ENCODE results near the gene HCLS1. TPM values are rescaled to one million over a fixed set of nuclear protein-coding genes. Genes with fewer than 3 reads are reported as not detected.

HCLS1 gene
- total RNA-seq, 2 experiments from 2014 or later = 316 to 318 TPM

- peaks cover 35% of the 10 kb centered on the region for H3K36me3 Mint-ChIP-seq
- no peaks in the 10 kb centered on the region for H3K27me3 Mint-ChIP-seq
- no peak overlapping the region for H3K4me3 Mint-ChIP-seq
- H3K9me3 Mint-ChIP-seq = no peaks in the 10 kb centered on the region
- ATAC-seq (ENCODE audit: low read depth) (no peak), DNase-seq (no peak)
- H3K27ac Mint-ChIP-seq = no peak overlapping the region
- POLR2A ChIA-PET = interaction anchor here (1.3 kb wide), 1 partner anchor 73 kb away, joined by 4 read pairs; the partner anchor contains the start of gene GOLGB1
- H3K4me1 Mint-ChIP-seq = no peaks in the 10 kb centered on the region
Observed at GRCh38 chr3:121677141-121677540, 16.4 kb upstream of the HCLS1 start.

GRCh38 chr3:121670676-121671075, 10.0 kb upstream of the HCLS1 start:
- Mint-ChIP-seq H3K4me1 (no peaks in the 10 kb centered on the region), H3K27me3 (no peaks in the 10 kb centered on the region), H3K4me3 (no peak overlapping the region), H3K36me3 (peaks cover 34% of the 10 kb centered on the region), H3K9me3 (no peaks in the 10 kb centered on the region), H3K27ac (no peak overlapping the region)
- DNase-seq (no peak), ATAC-seq (ENCODE audit: low read depth) (no peak)
- POLR2A ChIA-PET = no interaction called here

- no peak overlapping the region for H3K27ac Mint-ChIP-seq
- no peaks in the 10 kb centered on the region for H3K4me1 Mint-ChIP-seq
- peaks cover 48% of the 10 kb centered on the region for H3K36me3 Mint-ChIP-seq
Observed at GRCh38 chr3:121667333-121667732, 6.6 kb upstream of the HCLS1 start.

GRCh38 chr3:121665488-121665887, 4.8 kb upstream of the HCLS1 start:
- Mint-ChIP-seq H3K4me1 (peaks cover 10% of the 10 kb centered on the region), H3K4me3 (no peak overlapping the region), H3K36me3 (peaks cover 49% of the 10 kb centered on the region), H3K9me3 (no peaks in the 10 kb centered on the region), H3K27ac (no peak overlapping the region), H3K27me3 (no peaks in the 10 kb centered on the region)
- DNase-seq = no peak
- ATAC-seq (ENCODE audit: low read depth) = no peak
- POLR2A ChIA-PET = no interaction called here

More at GRCh38 chr3:121667333-121667732, 6.6 kb upstream of the HCLS1 start:
- Mint-ChIP-seq H3K9me3 (no peaks in the 10 kb centered on the region), H3K27me3 (no peaks in the 10 kb centered on the region), H3K4me3 (no peak overlapping the region)
- no peak for DNase-seq
- no peak for ATAC-seq (ENCODE audit: low read depth)
- POLR2A ChIA-PET = interaction anchor here (0.6 kb wide), 1 partner anchor 12 kb away, joined by 8 read pairs; no protein-coding TSS in a partner anchor

GRCh38 chr3:121663171-121663847, 2.6 kb upstream of the HCLS1 start:
- DNase-seq (no peak), ATAC-seq (ENCODE audit: low read depth) (no peak)
- no peak overlapping the region for H3K27ac Mint-ChIP-seq
- no peaks in the 10 kb centered on the region for H3K9me3 Mint-ChIP-seq
- H3K36me3 Mint-ChIP-seq = peaks cover 56% of the 10 kb centered on the region
- peaks cover 23% of the 10 kb centered on the region for H3K4me1 Mint-ChIP-seq
- H3K4me3 Mint-ChIP-seq = no peak overlapping the region
- POLR2A ChIA-PET = no interaction called here
- H3K27me3 Mint-ChIP-seq = no peaks in the 10 kb centered on the region

- Mint-ChIP-seq H3K27ac (peak overlapping the region; percentile 10), H3K27me3 (no peaks in the 10 kb centered on the region), H3K4me3 (no peak overlapping the region), H3K9me3 (no peaks in the 10 kb centered on the region), H3K4me1 (peaks cover 27% of the 10 kb centered on the region), H3K36me3 (peaks cover 62% of the 10 kb centered on the region)
- no peak for DNase-seq
- ATAC-seq (ENCODE audit: low read depth) = no peak
- POLR2A ChIA-PET = no interaction called here
Observed at GRCh38 chr3:121662742-121663141, 2.0 kb upstream of the HCLS1 start.

GRCh38 chr3:121661376-121661775, 673 bp upstream of the HCLS1 start:
- Mint-ChIP-seq H3K36me3 (peaks cover 65% of the 10 kb centered on the region), H3K4me1 (peaks cover 39% of the 10 kb centered on the region), H3K27me3 (no peaks in the 10 kb centered on the region), H3K4me3 (peak overlapping the region; percentile 96), H3K9me3 (no peaks in the 10 kb centered on the region), H3K27ac (peak overlapping the region; percentile 100)
- no peak for ATAC-seq (ENCODE audit: low read depth)
- POLR2A ChIA-PET = interaction anchor here (0.5 to 2.8 kb wide), 13 partner anchors 8 to 723 kb away, joined by 3 to 23 read pairs (median 4); partner anchors contain the start of genes FAM162A, GOLGB1 and POLQ
- DNase-seq = no peak

GRCh38 chr3:121659586-121659985, 1.1 kb downstream of the HCLS1 start:
- Mint-ChIP-seq H3K4me1 (peaks cover 46% of the 10 kb centered on the region), H3K36me3 (peaks cover 63% of the 10 kb centered on the region), H3K27me3 (no peaks in the 10 kb centered on the region), H3K9me3 (no peaks in the 10 kb centered on the region), H3K4me3 (peak overlapping the region; percentile 96), H3K27ac (peak overlapping the region; percentile 100)
- ATAC-seq (ENCODE audit: low read depth) = no peak
- DNase-seq = no peak
- POLR2A ChIA-PET = interaction anchor here (0.5 to 2.8 kb wide), 5 partner anchors 12 to 1436 kb away, joined by 3 to 23 read pairs (median 10); partner anchors contain the start of genes GOLGB1 and WDR5B

GRCh38 chr3:121658716-121659435, 1.8 kb downstream of the HCLS1 start:
- Mint-ChIP-seq H3K36me3 (peaks cover 61% of the 10 kb centered on the region), H3K27me3 (no peaks in the 10 kb centered on the region), H3K4me1 (peaks cover 52% of the 10 kb centered on the region), H3K27ac (peak overlapping the region; percentile 100), H3K9me3 (no peaks in the 10 kb centered on the region), H3K4me3 (peak overlapping the region; percentile 96)
- POLR2A ChIA-PET = interaction anchor here (2.0 to 2.8 kb wide), 3 partner anchors 11 to 757 kb away, joined by 5 to 23 read pairs (median 10); partner anchors contain the start of genes GOLGB1 and WDR5B
- ATAC-seq (ENCODE audit: low read depth) (no peak), DNase-seq (no peak)

GRCh38 chr3:121654493-121655385, 6.0 kb downstream of the HCLS1 start:
- Mint-ChIP-seq H3K4me1 (peaks cover 64% of the 10 kb centered on the region), H3K27ac (peak overlapping the region; percentile 74), H3K9me3 (no peaks in the 10 kb centered on the region), H3K4me3 (peak overlapping the region; percentile 26), H3K36me3 (peaks cover 76% of the 10 kb centered on the region), H3K27me3 (no peaks in the 10 kb centered on the region)
- ATAC-seq (ENCODE audit: low read depth) = peak; percentile 90
- DNase-seq = no peak
- POLR2A ChIA-PET = interaction anchor here (0.7 to 2.6 kb wide), 3 partner anchors 13 to 94 kb away, joined by 4 to 8 read pairs (median 8); partner anchors contain the start of gene GOLGB1

GRCh38 chr3:121651684-121652083, 9.0 kb downstream of the HCLS1 start:
- POLR2A ChIA-PET = interaction anchor here (1.5 kb wide), 1 partner anchor 9 kb away, joined by 6 read pairs; the partner anchor contains the start of gene HCLS1
- no peak overlapping the region for H3K27ac Mint-ChIP-seq
- H3K4me1 Mint-ChIP-seq = peaks cover 46% of the 10 kb centered on the region
- no peaks in the 10 kb centered on the region for H3K27me3 Mint-ChIP-seq
- H3K36me3 Mint-ChIP-seq = peaks cover 64% of the 10 kb centered on the region
- ATAC-seq (ENCODE audit: low read depth) = no peak
- H3K9me3 Mint-ChIP-seq = no peaks in the 10 kb centered on the region
- no peak for DNase-seq
- H3K4me3 Mint-ChIP-seq = no peak overlapping the region

- no peaks in the 10 kb centered on the region for H3K9me3 Mint-ChIP-seq
- ATAC-seq (ENCODE audit: low read depth) (no peak), DNase-seq (no peak)
- H3K27me3 Mint-ChIP-seq = no peaks in the 10 kb centered on the region
- peaks cover 59% of the 10 kb centered on the region for H3K36me3 Mint-ChIP-seq
- POLR2A ChIA-PET = no interaction called here
- H3K4me1 Mint-ChIP-seq = peaks cover 37% of the 10 kb centered on the region
- no peak overlapping the region for H3K27ac Mint-ChIP-seq
- H3K4me3 Mint-ChIP-seq = no peak overlapping the region
Observed at GRCh38 chr3:121649645-121650044, 11.1 kb downstream of the HCLS1 start.
